Skeletal muscle tissue (tissue), 4 donors: ENCODE data around the gene NOM1. TPM values are rescaled to one million over a fixed set of nuclear protein-coding genes. Genes with fewer than 3 reads are reported as not detected.
A peak's percentile ranks its signal among the peaks of the same experiment; 100 is the strongest.

Experiments used
- H3K27ac ChIP-seq: one replicate; pipeline ENCODE4 v1.7.0; 2013; ENCODE audit warnings: mild to moderate bottlenecking, low read depth, low read length, inconsistent platforms
- H3K27me3 ChIP-seq, 3 donors: one replicate each; pipeline ENCODE4 v1.7.0; 2013; ENCODE audit warnings: low read length in 3 of 3; ENCODE audit not compliant: control insufficient read depth in 3 of 3, insufficient read depth in 3 of 3
- H3K36me3 ChIP-seq, 3 donors: one replicate each; pipeline ENCODE4 v1.7.0; 2013; ENCODE audit warnings: low read length in 3 of 3; ENCODE audit not compliant: control insufficient read depth in 3 of 3, insufficient read depth in 3 of 3
- H3K4me1 ChIP-seq, 3 donors: one replicate each; pipeline ENCODE4 v1.7.0; 2013; ENCODE audit warnings: low read length in 3 of 3, mild to moderate bottlenecking in 3 of 3; ENCODE audit not compliant: control insufficient read depth in 3 of 3, insufficient read depth in 3 of 3
- H3K4me3 ChIP-seq, 3 donors: one replicate each; pipeline ENCODE4 v1.7.0; 2013; ENCODE audit warnings: low read length in 3 of 3
- H3K9ac ChIP-seq, 3 donors: one replicate each; pipeline ENCODE4 v1.7.0; 2013; ENCODE audit warnings: low read length in 3 of 3, mild to moderate bottlenecking in 3 of 3, moderate library complexity in 2 of 3, low read depth in 1 of 3
- H3K9me3 ChIP-seq, 3 donors: one replicate each; pipeline ENCODE4 v1.7.0; 2013; ENCODE audit warnings: low read length in 3 of 3; ENCODE audit not compliant: control insufficient read depth in 3 of 3
- total RNA-seq: library from RNA; depleted of rRNA; stranded (reverse); fragments of >200 nt; gene quantifications from one replicate; pipeline ENCODE4 v1.2.3, GENCODE V29; 2014
- donor health status: Osteomylitis.

The NOM1 gene
- total RNA-seq, 1 donor from 2014 or later, result 17.2 TPM

- Histone ChIP-seq H3K4me1 (peaks cover 0 to 6% (median 2%) of the 10 kb centered on the region in 3 donors), H3K9me3 (peaks cover 0 to 2% (median 0%) of the 10 kb centered on the region in 3 donors), H3K36me3 (no peaks in the 10 kb centered on the region), H3K4me3 (no peak overlapping the region), H3K27me3 (peaks cover 32 to 34% (median 32%) of the 10 kb centered on the region in 3 donors), H3K27ac (no peak overlapping the region), H3K9ac (no peak overlapping the region)
Observed at GRCh38 chr7:156940421-156941122, 8.9 kb upstream of the NOM1 start.

DNA sequence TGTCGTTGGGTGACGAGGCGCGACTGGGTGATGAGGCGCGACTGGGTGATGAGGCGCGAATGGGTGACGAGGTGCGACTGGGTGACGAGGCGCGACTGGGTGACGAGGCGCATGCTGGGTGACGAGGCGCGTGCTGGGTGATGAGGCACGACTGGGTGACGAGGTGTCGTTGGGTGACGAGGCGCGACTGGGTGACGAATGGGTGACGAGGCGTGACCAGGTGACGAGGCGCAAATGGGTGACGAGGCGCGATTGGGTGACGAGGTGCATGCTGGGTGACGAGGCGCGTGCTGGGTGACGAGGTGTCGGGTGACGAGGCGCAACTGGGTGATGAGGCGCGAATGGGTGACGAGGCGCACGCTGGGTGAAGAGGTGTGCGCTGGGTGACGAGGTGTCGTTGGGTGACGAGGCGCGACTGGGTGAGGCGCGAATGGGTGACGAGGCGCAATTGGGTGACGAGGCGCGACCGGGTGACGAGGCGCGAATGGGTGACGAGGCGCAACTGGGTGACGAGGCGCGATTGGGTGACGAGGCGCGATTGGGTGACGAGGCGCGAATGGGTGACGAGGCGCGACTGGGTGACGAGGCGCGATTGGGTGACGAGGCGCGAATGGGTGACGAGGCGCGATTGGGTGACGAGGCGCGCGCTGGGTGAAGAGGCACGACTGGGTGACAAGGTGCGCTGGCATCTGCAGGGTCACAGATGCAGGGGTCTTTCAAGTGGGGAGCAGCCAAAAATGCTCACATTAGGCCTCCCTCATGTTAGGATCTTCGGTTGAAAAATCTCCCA, 7.9 kb upstream of the NOM1 start:
- Histone ChIP-seq H3K4me3 (no peak overlapping the region), H3K4me1 (peaks cover 0 to 6% (median 2%) of the 10 kb centered on the region in 3 donors), H3K27me3 (peaks cover 32 to 34% (median 32%) of the 10 kb centered on the region in 3 donors), H3K9me3 (peaks cover 0 to 2% (median 0%) of the 10 kb centered on the region in 3 donors), H3K36me3 (no peaks in the 10 kb centered on the region), H3K27ac (no peak overlapping the region), H3K9ac (no peak overlapping the region)

- Histone ChIP-seq H3K36me3 (no peaks in the 10 kb centered on the region), H3K4me3 (no peak overlapping the region), H3K9me3 (peaks cover 0 to 2% (median 0%) of the 10 kb centered on the region in 3 donors), H3K4me1 (peaks cover 0 to 6% (median 2%) of the 10 kb centered on the region in 3 donors), H3K27ac (no peak overlapping the region), H3K9ac (no peak overlapping the region), H3K27me3 (peaks cover 32 to 34% (median 32%) of the 10 kb centered on the region in 3 donors)
Observed at GRCh38 chr7:156942708-156943090, 6.8 kb upstream of the NOM1 start.

- no peak overlapping the region for H3K27ac ChIP-seq
- H3K4me1 ChIP-seq, result peaks cover 0 to 6% (median 2%) of the 10 kb centered on the region in 3 donors
- H3K4me3 ChIP-seq, result no peak overlapping the region
- H3K9ac ChIP-seq, result no peak overlapping the region
- peaks cover 0 to 2% (median 0%) of the 10 kb centered on the region in 3 donors for H3K9me3 ChIP-seq
- no peaks in the 10 kb centered on the region for H3K36me3 ChIP-seq
- peaks cover 27 to 34% (median 32%) of the 10 kb centered on the region in 3 donors for H3K27me3 ChIP-seq
Observed at GRCh38 chr7:156943091-156944041, 6.1 kb upstream of the NOM1 start.

DNA sequence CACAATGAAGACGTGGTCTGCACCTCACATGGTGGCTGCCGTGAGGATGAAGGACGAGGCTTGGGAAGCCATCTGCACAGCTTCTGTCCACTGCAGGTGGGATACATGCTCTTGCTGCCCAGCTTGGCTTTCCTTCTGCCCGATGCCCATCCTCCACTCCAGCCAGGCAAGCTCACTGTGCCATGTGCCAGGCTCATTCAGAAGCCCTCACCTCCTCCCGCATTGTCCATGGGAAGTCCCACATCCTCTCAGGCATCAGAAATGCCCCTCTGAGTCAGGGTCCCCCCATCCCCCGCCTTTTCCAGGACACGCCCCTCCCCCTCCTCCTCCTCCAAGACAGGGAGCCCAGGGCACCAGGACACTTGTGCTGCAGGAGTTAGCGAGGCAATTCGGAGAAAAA, 4.6 kb upstream of the NOM1 start:
- Histone ChIP-seq H3K9me3 (peaks cover 0 to 2% (median 0%) of the 10 kb centered on the region in 3 donors), H3K27ac (no peak overlapping the region), H3K27me3 (peaks cover 27 to 34% (median 32%) of the 10 kb centered on the region in 3 donors), H3K4me1 (peaks cover 0 to 10% (median 4%) of the 10 kb centered on the region in 3 donors), H3K36me3 (no peaks in the 10 kb centered on the region), H3K9ac (no peak overlapping the region), H3K4me3 (no peak overlapping the region)

DNA sequence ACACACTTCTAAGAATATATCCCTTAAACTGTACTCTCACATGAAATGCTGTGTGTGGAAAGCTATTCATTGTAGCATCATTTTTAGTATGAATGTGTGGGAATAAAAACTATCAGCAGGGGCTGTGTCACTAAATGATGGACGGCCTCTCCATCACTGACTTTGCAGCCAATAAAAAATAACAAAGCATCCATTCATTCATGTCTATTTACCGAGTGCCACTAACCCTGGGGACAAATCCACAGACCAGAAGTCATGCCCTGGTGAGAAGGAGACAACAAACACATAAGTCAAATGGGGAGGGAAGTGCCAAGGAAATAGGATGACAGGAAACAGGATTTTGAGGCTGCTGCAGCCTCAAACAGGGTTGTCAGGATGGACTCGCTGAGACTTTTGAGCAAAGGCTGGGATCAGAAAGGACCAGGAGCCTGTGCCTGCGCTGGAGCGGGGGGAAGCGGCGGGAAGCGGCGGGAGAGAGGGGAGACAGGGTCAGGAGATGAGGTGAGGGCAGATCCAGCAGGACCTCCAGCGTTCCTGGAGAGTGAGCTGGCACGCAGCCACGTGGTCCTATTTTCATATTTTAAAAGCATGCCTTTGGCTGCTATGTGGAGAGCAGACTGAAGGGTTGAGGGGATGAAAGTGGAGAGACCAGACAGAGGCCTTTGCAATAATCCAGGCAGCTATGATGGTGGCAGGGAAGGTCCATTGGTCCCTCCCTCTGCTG, 2.2 kb upstream of the NOM1 start:
- Histone ChIP-seq H3K9ac (no peak overlapping the region), H3K4me1 (peaks cover 19 to 29% (median 24%) of the 10 kb centered on the region in 3 donors), H3K4me3 (no peak overlapping the region)

GRCh38 chr7:156948361-156948760, 1.2 kb upstream of the NOM1 start:
- Histone ChIP-seq H3K9ac (peak overlapping the region in 1 of 3 donors; percentile 1), H3K4me3 (peak overlapping the region in 1 of 3 donors; percentile 93), H3K27ac (no peak overlapping the region)

More for the DNA sequence above, 2.2 kb upstream of the NOM1 start:
- H3K27me3 ChIP-seq, result peaks cover 22 to 29% (median 29%) of the 10 kb centered on the region in 3 donors
- no peak overlapping the region for H3K27ac ChIP-seq
- no peaks in the 10 kb centered on the region for H3K9me3 ChIP-seq
- peaks cover 0 to 4% (median 4%) of the 10 kb centered on the region in 3 donors for H3K36me3 ChIP-seq

GRCh38 chr7:156950381-156950858, 908 bp downstream of the NOM1 start:
- Histone ChIP-seq H3K4me1 (peaks cover 19 to 24% (median 24%) of the 10 kb centered on the region in 3 donors), H3K27me3 (peaks cover 0 to under 1% (median 0%) of the 10 kb centered on the region in 3 donors), H3K36me3 (peaks cover 26 to 35% (median 33%) of the 10 kb centered on the region in 3 donors), H3K9me3 (no peaks in the 10 kb centered on the region), H3K9ac (peak overlapping the region; percentile 72 to 86 (median 76)), H3K27ac (no peak overlapping the region), H3K4me3 (peak overlapping the region; percentile 86 to 93 (median 93))

More at GRCh38 chr7:156948361-156948760, 1.2 kb upstream of the NOM1 start:
- Histone ChIP-seq H3K36me3 (peaks cover 8 to 14% (median 13%) of the 10 kb centered on the region in 3 donors), H3K27me3 (peaks cover 12 to 19% (median 19%) of the 10 kb centered on the region in 3 donors), H3K4me1 (peaks cover 19 to 26% (median 24%) of the 10 kb centered on the region in 3 donors), H3K9me3 (no peaks in the 10 kb centered on the region)
